SU-DHL-6 (cell line): ENCODE measurements around the gene CREG1.

Source experiments
- H2AFZ ChIP-seq: fragments of 200-600 bp; sonication (generic); 2 replicates; pipeline ENCODE4 v1.6.1; 2014; ENCODE audit warnings: low read depth, mild to moderate bottlenecking, moderate library complexity, mixed read lengths, antibody characterized with exemption, low read length; ENCODE audit not compliant: severe bottlenecking
- H3F3A ChIP-seq: fragments of 200-600 bp; shearing (Covaris generic); 2 replicates; pipeline ENCODE4 v1.6.0; 2016; ENCODE audit warnings: antibody characterized with exemption, mild to moderate bottlenecking; ENCODE audit not compliant: insufficient read depth
- H3K27ac ChIP-seq: fragments of 200-600 bp; sonication (generic); 2 replicates; pipeline ENCODE4 v1.5.1; 2016; ENCODE audit warnings: low read depth, mild to moderate bottlenecking, low read length, moderate library complexity, mixed read lengths
- H3K27me3 ChIP-seq: fragments of 200-600 bp; sonication (generic), shearing (Covaris generic); 2 replicates; pipeline ENCODE4 v1.6.0; 2014; ENCODE audit warnings: mild to moderate bottlenecking, low read length
- H3K36me3 ChIP-seq: fragments of 200-600 bp; sonication (generic); 2 replicates; pipeline ENCODE4 v1.6.1; 2014; ENCODE audit warnings: mild to moderate bottlenecking, low read length, mixed read lengths
- H3K4me2 ChIP-seq: fragments of 300-600, 200-600 bp; shearing (Covaris generic), sonication (generic); 2 replicates; pipeline ENCODE4 v1.6.0; 2014; ENCODE audit warnings: low read length, low read depth, mild to moderate bottlenecking; ENCODE audit not compliant: poor library complexity, severe bottlenecking
- H3K4me3 ChIP-seq: fragments of 200-600 bp; sonication (generic); 2 replicates; pipeline ENCODE4 v1.5.1; 2014; ENCODE audit warnings: antibody characterized with exemption, low read length, mild to moderate bottlenecking, mixed read lengths; ENCODE audit not compliant: insufficient read depth, poor library complexity, severe bottlenecking
- H3K79me2 ChIP-seq: fragments of 200-600 bp; sonication (generic); 2 replicates; pipeline ENCODE4 v1.6.1; 2014; ENCODE audit warnings: mild to moderate bottlenecking, low read length, moderate library complexity; ENCODE audit not compliant: insufficient read depth
- H3K9ac ChIP-seq: fragments of 200-600 bp; sonication (generic); 2 replicates; pipeline ENCODE4 v1.7.0; 2014; ENCODE audit warnings: mild to moderate bottlenecking, low read length
- H3K9me2 ChIP-seq: fragments of 200-600 bp; sonication (generic); replicated peaks from 2 replicates; pipeline ENCODE4 v1.6.1; 2014; ENCODE audit warnings: low read length; ENCODE audit not compliant: insufficient read depth
- H3K9me3 ChIP-seq: fragments of 200-600 bp; sonication (generic); 2 replicates; pipeline ENCODE4 v1.6.1; 2014; ENCODE audit warnings: low read length, mixed read lengths; ENCODE audit not compliant: insufficient read depth
- H4K20me1 ChIP-seq: fragments of 200-600 bp; sonication (generic); 2 replicates; pipeline ENCODE4 v1.6.1; 2014; ENCODE audit warnings: low read depth, mild to moderate bottlenecking, antibody characterized with exemption, low read length, moderate library complexity, mixed read lengths
- EZH2phosphoT487 ChIP-seq: fragments of 200-600 bp; sonication (generic), shearing (Covaris generic); conservative IDR thresholded peaks from 2 replicates; pipeline ENCODE4 v1.6.1; 2018; ENCODE audit warnings: mild to moderate bottlenecking, antibody characterized with exemption, low read length, moderate library complexity, mixed read lengths
- TF ChIP-seq, protein P1 (sequence below): fragments of 200-600 bp; sonication (generic); IDR thresholded peaks from one replicate; pipeline ENCODE4 v1.5.1; 2017; ENCODE audit warnings: antibody characterized with exemption, mild to moderate bottlenecking, low read length, moderate library complexity; ENCODE audit not compliant: insufficient read depth, poor library complexity, severe bottlenecking

The CREG1 gene

GRCh38 chr1:167509587-167509986 lies 44.0 kb downstream of the CREG1 start:
- no peak overlapping the region for H3K27ac ChIP-seq
- no peaks in the 10 kb centered on the region for H3K9me3 ChIP-seq
- H3K4me3 ChIP-seq: no peak overlapping the region
- H3K36me3 ChIP-seq: no peaks in the 10 kb centered on the region
- no peak overlapping the region for H3K9ac ChIP-seq
- no peaks in the 10 kb centered on the region for H3K79me2 ChIP-seq
- no peaks in the 10 kb centered on the region for H4K20me1 ChIP-seq
- H3F3A ChIP-seq: no peaks in the 10 kb centered on the region
- no peak overlapping the region for H3K4me2 ChIP-seq
- no peaks in the 10 kb centered on the region for H3K27me3 ChIP-seq
- H2AFZ ChIP-seq: no peak overlapping the region
- TF ChIP-seq EZH2phosphoT487: no peak
- TF ChIP-seq, protein P1, sequence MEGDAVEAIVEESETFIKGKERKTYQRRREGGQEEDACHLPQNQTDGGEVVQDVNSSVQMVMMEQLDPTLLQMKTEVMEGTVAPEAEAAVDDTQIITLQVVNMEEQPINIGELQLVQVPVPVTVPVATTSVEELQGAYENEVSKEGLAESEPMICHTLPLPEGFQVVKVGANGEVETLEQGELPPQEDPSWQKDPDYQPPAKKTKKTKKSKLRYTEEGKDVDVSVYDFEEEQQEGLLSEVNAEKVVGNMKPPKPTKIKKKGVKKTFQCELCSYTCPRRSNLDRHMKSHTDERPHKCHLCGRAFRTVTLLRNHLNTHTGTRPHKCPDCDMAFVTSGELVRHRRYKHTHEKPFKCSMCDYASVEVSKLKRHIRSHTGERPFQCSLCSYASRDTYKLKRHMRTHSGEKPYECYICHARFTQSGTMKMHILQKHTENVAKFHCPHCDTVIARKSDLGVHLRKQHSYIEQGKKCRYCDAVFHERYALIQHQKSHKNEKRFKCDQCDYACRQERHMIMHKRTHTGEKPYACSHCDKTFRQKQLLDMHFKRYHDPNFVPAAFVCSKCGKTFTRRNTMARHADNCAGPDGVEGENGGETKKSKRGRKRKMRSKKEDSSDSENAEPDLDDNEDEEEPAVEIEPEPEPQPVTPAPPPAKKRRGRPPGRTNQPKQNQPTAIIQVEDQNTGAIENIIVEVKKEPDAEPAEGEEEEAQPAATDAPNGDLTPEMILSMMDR: no peak
- no peaks in the 10 kb centered on the region for H3K9me2 ChIP-seq

DNA sequence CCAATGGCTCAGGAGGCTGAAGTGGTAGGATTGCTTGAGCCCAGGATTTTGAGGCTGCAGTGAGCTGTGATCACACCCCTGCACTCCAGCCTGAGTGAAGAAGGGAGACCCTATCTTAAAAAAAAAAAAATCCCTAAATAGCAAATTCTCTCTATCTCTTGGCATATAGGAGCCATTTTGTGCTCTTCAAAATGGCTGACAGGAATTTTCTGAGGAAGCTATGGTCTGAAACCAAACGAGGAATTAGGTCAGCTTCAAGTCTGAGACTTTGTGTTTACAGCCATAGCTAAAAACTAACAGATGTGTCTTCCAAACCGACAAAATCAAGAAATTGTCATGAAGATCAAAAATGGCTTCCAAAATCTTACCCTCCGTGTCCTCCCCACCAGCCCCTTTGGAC lies 45.8 kb downstream of the CREG1 start:
- Histone ChIP-seq H2AFZ (no peak overlapping the region), H3K9ac (no peak overlapping the region), H3K36me3 (no peaks in the 10 kb centered on the region), H3F3A (no peaks in the 10 kb centered on the region), H3K4me2 (no peak overlapping the region), H3K27ac (no peak overlapping the region), H3K79me2 (no peaks in the 10 kb centered on the region), H3K4me3 (no peak overlapping the region), H3K27me3 (no peaks in the 10 kb centered on the region), H3K9me2 (no peaks in the 10 kb centered on the region), H3K9me3 (no peaks in the 10 kb centered on the region), H4K20me1 (no peaks in the 10 kb centered on the region)
- TF ChIP-seq EZH2phosphoT487: no peak
- TF ChIP-seq, protein P1: no peak

DNA sequence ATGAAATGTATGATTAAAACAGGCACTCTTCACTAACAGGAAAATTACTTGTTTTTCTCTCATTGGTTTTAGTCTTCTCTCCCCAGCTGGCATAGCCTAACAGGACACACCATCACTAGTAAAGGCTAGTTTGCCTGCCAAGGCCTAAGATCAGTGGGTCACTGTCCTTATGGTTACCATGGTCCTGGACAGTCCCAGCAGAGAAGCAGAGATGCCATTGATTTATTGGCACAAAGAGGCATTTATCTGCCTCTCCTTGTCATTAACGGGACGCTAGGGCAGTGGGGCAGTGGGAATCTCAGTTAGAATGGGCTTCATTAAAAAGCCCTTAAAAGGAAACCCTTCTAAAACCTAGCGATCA lies 49.1 kb downstream of the CREG1 start:
- Histone ChIP-seq H3K9me3 (no peaks in the 10 kb centered on the region), H3K79me2 (no peaks in the 10 kb centered on the region), H3K4me2 (no peak overlapping the region), H3K27ac (no peak overlapping the region), H4K20me1 (no peaks in the 10 kb centered on the region), H3K9me2 (no peaks in the 10 kb centered on the region), H3K36me3 (no peaks in the 10 kb centered on the region), H3K9ac (no peak overlapping the region), H3K27me3 (no peaks in the 10 kb centered on the region), H3F3A (no peaks in the 10 kb centered on the region), H2AFZ (no peak overlapping the region), H3K4me3 (no peak overlapping the region)
- TF ChIP-seq EZH2phosphoT487: no peak
- TF ChIP-seq, protein P1: no peak
